Right kidney (tissue), 9 donors: ENCODE data around the gene NEDD9.

Source experiments
- DNase-seq: peaks from one replicate; pipeline ENCODE4 v3.0.0-alpha.2; 2016
- long read RNA-seq, 8 donors: transcript quantifications; one replicate each; lab custom pipeline, GENCODE V29; 2026

NEDD9 gene
- long read RNA-seq, donor 1, full-length matches to known transcripts: 2 of 7 reads
- long read RNA-seq, donor 1, partial matches to known transcripts: 5 of 7 reads
- long read RNA-seq, donor 1, other reads (novel, unspliced or antisense): 0 of 7 reads
- long read RNA-seq, donor 2, full-length matches to known transcripts: 5 of 15 reads
- long read RNA-seq, donor 2, partial matches to known transcripts: 10 of 15 reads
- long read RNA-seq, donor 2, other reads (novel, unspliced or antisense): 0 of 15 reads
- long read RNA-seq, donor 3, full-length matches to known transcripts: 7 of 22 reads
- long read RNA-seq, donor 3, partial matches to known transcripts: 15 of 22 reads
- long read RNA-seq, donor 3, other reads (novel, unspliced or antisense): 0 of 22 reads
- long read RNA-seq, donor 4, full-length matches to known transcripts: 6 of 34 reads
- long read RNA-seq, donor 4, partial matches to known transcripts: 28 of 34 reads
- long read RNA-seq, donor 4, other reads (novel, unspliced or antisense): 0 of 34 reads
- long read RNA-seq, donor 5, full-length matches to known transcripts: 8 of 13 reads
- long read RNA-seq, donor 5, partial matches to known transcripts: 5 of 13 reads
- long read RNA-seq, donor 5, other reads (novel, unspliced or antisense): 0 of 13 reads
- long read RNA-seq, donor 6, full-length matches to known transcripts: 4 of 26 reads
- long read RNA-seq, donor 6, partial matches to known transcripts: 22 of 26 reads
- long read RNA-seq, donor 6, other reads (novel, unspliced or antisense): 0 of 26 reads
- long read RNA-seq, donor 7, full-length matches to known transcripts: 3 of 34 reads
- long read RNA-seq, donor 7, partial matches to known transcripts: 31 of 34 reads
- long read RNA-seq, donor 7, other reads (novel, unspliced or antisense): 0 of 34 reads
- long read RNA-seq, donor 8, full-length matches to known transcripts: 7 of 17 reads
- long read RNA-seq, donor 8, partial matches to known transcripts: 10 of 17 reads
- long read RNA-seq, donor 8, other reads (novel, unspliced or antisense): 0 of 17 reads

GRCh38 chr6:11232193-11232769, at the start of gene NEDD9:
TSS of gene NEDD9 (minus strand) at chr6:11232668. CDS start at chr6:11232515, 153 bp downstream.
- peak; percentile 94 for DNase-seq

- no peak for DNase-seq
These were observed 49.8 kb upstream of the NEDD9 start for GRCh38 chr6:11282245-11282644.

- no peak for DNase-seq
These were observed 47.9 kb upstream of the NEDD9 start for GRCh38 chr6:11280394-11280793.

- no peak for DNase-seq
These were observed 46.8 kb upstream of the NEDD9 start for GRCh38 chr6:11279284-11279689.

GRCh38 chr6:11278207-11278559, 45.7 kb upstream of the NEDD9 start:
- DNase-seq: no peak

- peak; percentile 73 for DNase-seq
These were observed 45.1 kb upstream of the NEDD9 start for GRCh38 chr6:11277275-11278206.

- no peak for DNase-seq
These were observed 44.4 kb upstream of the NEDD9 start for GRCh38 chr6:11276911-11277274.

- DNase-seq: no peak
These were observed 43.8 kb upstream of the NEDD9 start for GRCh38 chr6:11276228-11276627.

GRCh38 chr6:11275598-11275997, 43.1 kb upstream of the NEDD9 start:
- DNase-seq: no peak

GRCh38 chr6:11273406-11274065, 41.1 kb upstream of the NEDD9 start:
- no peak for DNase-seq

GRCh38 chr6:11272491-11273192, 40.2 kb upstream of the NEDD9 start:
- DNase-seq: no peak

GRCh38 chr6:11271228-11272020, 39.0 kb upstream of the NEDD9 start:
- DNase-seq: no peak

GRCh38 chr6:11270030-11271027, 37.9 kb upstream of the NEDD9 start:
- DNase-seq: no peak

GRCh38 chr6:11268978-11269377, 36.5 kb upstream of the NEDD9 start:
- no peak for DNase-seq

GRCh38 chr6:11266926-11267325, 34.5 kb upstream of the NEDD9 start:
- no peak for DNase-seq

GRCh38 chr6:11265932-11266331, 33.5 kb upstream of the NEDD9 start:
- DNase-seq: no peak

- no peak for DNase-seq
These were observed 31.6 kb upstream of the NEDD9 start for GRCh38 chr6:11264100-11264499.

- DNase-seq: peak; percentile 42
These were observed 30.9 kb upstream of the NEDD9 start for GRCh38 chr6:11263291-11263775.
